DND-41 (cell line): Measurements from ENCODE around the gene TRAP1.

Experiments used
- ATAC-seq: fragments of 200-7000 bp; cut with Tn5 transposase; 3 replicates; pipeline ENCODE4 v1.9.1; 2021; ENCODE audit warnings: low read depth; ENCODE audit not compliant: insufficient read depth
- DNase-seq: peaks from one replicate; pipeline ENCODE4 v3.0.0-alpha.2; 2020
- H2AFZ ChIP-seq: 2 replicates; pipeline ENCODE4 v1.6.0; 2012; ENCODE audit warnings: low read depth, low read length
- H3K27ac ChIP-seq: 2 replicates; pipeline ENCODE4 v1.5.1; 2012; ENCODE audit warnings: low read length, inconsistent platforms
- H3K27me3 ChIP-seq: fragments of 200-600 bp; sonication (generic); 2 replicates; pipeline ENCODE4 v1.6.0; 2012; ENCODE audit warnings: low read length, mild to moderate bottlenecking, inconsistent platforms; ENCODE audit not compliant: insufficient read depth, poor library complexity
- H3K36me3 ChIP-seq: 2 replicates; pipeline ENCODE4 v1.5.1; 2012; ENCODE audit warnings: low read length, inconsistent platforms; ENCODE audit not compliant: insufficient read depth
- H3K4me1 ChIP-seq: 2 replicates; pipeline ENCODE4 v1.5.1; 2012; ENCODE audit warnings: mild to moderate bottlenecking, low read length; ENCODE audit not compliant: insufficient read depth
- H3K4me2 ChIP-seq: 2 replicates; pipeline ENCODE4 v1.6.0; 2012; ENCODE audit warnings: mild to moderate bottlenecking, moderate library complexity, low read length, inconsistent platforms; ENCODE audit not compliant: insufficient read depth
- H3K4me3 ChIP-seq, 2 experiments: fragments of 200-600 bp in 1 of 2; shearing (Covaris generic) in 1 of 2; 2 replicates each; pipeline ENCODE4 v1.5.1; 2012 to 2016; ENCODE audit warnings: inconsistent platforms in 2 of 2, low read length in 2 of 2, mild to moderate bottlenecking in 2 of 2, low read depth in 1 of 2, moderate library complexity in 1 of 2
- H3K79me2 ChIP-seq: 2 replicates; pipeline ENCODE4 v1.6.0; 2012; ENCODE audit warnings: low read length, inconsistent platforms; ENCODE audit not compliant: insufficient read depth
- H3K9ac ChIP-seq: 2 replicates; pipeline ENCODE4 v1.6.0; 2012; ENCODE audit warnings: low read depth, mild to moderate bottlenecking, inconsistent platforms, low read length, moderate library complexity
- H3K9me3 ChIP-seq: 2 replicates; pipeline ENCODE4 v1.5.1; 2012; ENCODE audit warnings: low read length, moderate library complexity, mild to moderate bottlenecking, inconsistent platforms; ENCODE audit not compliant: insufficient read depth, severe bottlenecking
- H4K20me1 ChIP-seq: 2 replicates; pipeline ENCODE4 v1.6.0; 2012; ENCODE audit warnings: low read length; ENCODE audit not compliant: insufficient read depth
- EZH2 ChIP-seq: IDR thresholded peaks from 3 replicates; pipeline ENCODE4 v1.6.1; 2012; ENCODE audit warnings: borderline replicate concordance, low read depth, mild to moderate bottlenecking, moderate library complexity, low read length, inconsistent platforms; ENCODE audit not compliant: severe bottlenecking
- TF ChIP-seq, protein P1 (sequence below): IDR thresholded peaks from 2 replicates; pipeline ENCODE4 v1.5.1; 2012; ENCODE audit warnings: borderline replicate concordance, low read length, moderate library complexity, mild to moderate bottlenecking; ENCODE audit not compliant: poor library complexity, severe bottlenecking; ENCODE audit errors: extremely low read depth

TRAP1 gene

DNA sequence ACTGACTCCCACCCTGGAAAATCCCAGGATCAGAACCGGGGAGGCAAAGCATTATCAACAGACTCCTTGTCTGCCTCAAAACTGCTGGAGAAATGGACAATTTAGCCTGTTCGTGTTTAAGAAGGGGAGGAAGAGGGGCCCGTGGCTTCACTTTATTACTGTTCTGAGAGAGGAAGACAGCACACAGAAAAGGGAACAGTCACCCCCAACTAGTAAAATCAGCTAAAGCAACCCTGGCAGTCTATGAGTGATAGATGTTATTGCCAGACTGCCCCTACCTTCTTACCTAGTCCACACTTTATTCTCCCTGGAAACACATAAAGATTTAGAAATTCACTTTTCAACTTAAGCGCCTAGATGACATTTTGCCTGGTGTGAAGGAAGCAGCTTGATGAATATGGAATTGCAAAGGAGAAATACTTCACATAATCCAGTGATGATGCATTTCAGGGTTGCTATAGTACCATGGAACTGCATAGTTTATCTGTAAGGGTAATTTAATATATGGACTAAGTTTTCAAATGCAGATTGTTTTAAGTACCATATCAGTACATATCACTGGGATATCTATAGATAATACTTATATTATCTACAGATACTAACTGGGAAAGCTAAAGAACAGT is 36.9 kb upstream of the TRAP1 start:
- H3K27ac ChIP-seq: no peak overlapping the region
- no peaks in the 10 kb centered on the region for H3K27me3 ChIP-seq
- H3K4me2 ChIP-seq: no peak overlapping the region
- H3K79me2 ChIP-seq: no peaks in the 10 kb centered on the region
- peaks cover 20% of the 10 kb centered on the region for H4K20me1 ChIP-seq
- H3K9ac ChIP-seq: no peak overlapping the region
- no peak for TF ChIP-seq EZH2
- TF ChIP-seq, protein P1, sequence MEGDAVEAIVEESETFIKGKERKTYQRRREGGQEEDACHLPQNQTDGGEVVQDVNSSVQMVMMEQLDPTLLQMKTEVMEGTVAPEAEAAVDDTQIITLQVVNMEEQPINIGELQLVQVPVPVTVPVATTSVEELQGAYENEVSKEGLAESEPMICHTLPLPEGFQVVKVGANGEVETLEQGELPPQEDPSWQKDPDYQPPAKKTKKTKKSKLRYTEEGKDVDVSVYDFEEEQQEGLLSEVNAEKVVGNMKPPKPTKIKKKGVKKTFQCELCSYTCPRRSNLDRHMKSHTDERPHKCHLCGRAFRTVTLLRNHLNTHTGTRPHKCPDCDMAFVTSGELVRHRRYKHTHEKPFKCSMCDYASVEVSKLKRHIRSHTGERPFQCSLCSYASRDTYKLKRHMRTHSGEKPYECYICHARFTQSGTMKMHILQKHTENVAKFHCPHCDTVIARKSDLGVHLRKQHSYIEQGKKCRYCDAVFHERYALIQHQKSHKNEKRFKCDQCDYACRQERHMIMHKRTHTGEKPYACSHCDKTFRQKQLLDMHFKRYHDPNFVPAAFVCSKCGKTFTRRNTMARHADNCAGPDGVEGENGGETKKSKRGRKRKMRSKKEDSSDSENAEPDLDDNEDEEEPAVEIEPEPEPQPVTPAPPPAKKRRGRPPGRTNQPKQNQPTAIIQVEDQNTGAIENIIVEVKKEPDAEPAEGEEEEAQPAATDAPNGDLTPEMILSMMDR: no peak
- DNase-seq: no peak
- H2AFZ ChIP-seq: no peak overlapping the region
- ATAC-seq: no peak
- H3K4me1 ChIP-seq: no peaks in the 10 kb centered on the region
- H3K9me3 ChIP-seq: no peaks in the 10 kb centered on the region
- no peak overlapping the region for H3K4me3 ChIP-seq
- H3K36me3 ChIP-seq: peaks cover 92% of the 10 kb centered on the region

DNA sequence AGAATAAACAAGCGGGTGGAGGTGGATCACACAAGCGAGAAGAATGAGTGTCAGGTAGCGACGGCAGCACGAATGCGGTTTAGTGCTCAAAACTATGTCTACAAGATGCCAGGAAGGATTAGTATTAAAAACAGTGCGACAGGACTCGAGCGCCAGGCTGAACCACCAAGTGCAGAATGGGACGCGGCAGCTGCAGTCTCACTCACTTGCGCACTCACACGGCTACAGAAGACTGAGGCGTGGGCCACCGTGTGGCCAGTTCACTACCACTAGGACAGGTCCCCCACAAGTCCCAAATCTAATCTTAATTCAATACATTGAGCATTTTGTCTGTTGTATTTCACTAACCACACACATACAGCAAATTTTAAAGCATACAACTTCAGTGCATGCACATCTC is 35.7 kb upstream of the TRAP1 start:
- H3K9me3 ChIP-seq: no peaks in the 10 kb centered on the region
- H3K4me1 ChIP-seq: no peaks in the 10 kb centered on the region
- no peak for ATAC-seq
- no peak for DNase-seq
- no peak overlapping the region for H3K4me2 ChIP-seq
- H3K79me2 ChIP-seq: no peaks in the 10 kb centered on the region
- no peak overlapping the region for H2AFZ ChIP-seq
- no peak overlapping the region for H3K9ac ChIP-seq
- no peak overlapping the region for H3K4me3 ChIP-seq
- no peak overlapping the region for H3K27ac ChIP-seq
- peaks cover 18% of the 10 kb centered on the region for H4K20me1 ChIP-seq
- no peak for TF ChIP-seq EZH2
- TF ChIP-seq, protein P1: no peak
- H3K36me3 ChIP-seq: peaks cover 90% of the 10 kb centered on the region
- H3K27me3 ChIP-seq: no peaks in the 10 kb centered on the region

DNA sequence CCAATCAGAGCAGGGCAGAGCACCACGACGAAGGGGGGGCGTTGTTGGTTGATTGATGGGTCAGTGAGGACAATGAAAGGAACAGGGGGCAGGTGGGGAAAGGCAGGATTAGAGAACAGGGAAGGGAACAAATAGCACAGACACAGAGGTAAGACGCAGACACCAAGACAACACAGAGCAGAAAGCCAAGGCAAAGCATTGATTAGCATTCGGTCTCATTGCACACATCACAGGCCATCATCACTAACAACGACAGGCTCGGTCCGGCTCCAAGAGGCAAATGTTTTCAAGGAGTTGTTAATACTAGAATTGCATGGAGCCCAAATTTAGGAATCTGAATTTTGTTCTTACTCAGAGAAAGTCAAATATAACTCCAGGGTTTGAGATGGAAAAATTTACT is 34.6 kb upstream of the TRAP1 start:
- TF ChIP-seq EZH2: no peak
- TF ChIP-seq, protein P1: no peak
- Histone ChIP-seq H3K4me3 (no peak overlapping the region), H3K9me3 (no peaks in the 10 kb centered on the region), H3K4me1 (no peaks in the 10 kb centered on the region), H4K20me1 (peaks cover 16% of the 10 kb centered on the region), H2AFZ (no peak overlapping the region), H3K27ac (no peak overlapping the region), H3K9ac (no peak overlapping the region), H3K4me2 (no peak overlapping the region), H3K36me3 (peaks cover 86% of the 10 kb centered on the region), H3K79me2 (no peaks in the 10 kb centered on the region), H3K27me3 (no peaks in the 10 kb centered on the region)
- DNase-seq: no peak
- ATAC-seq: no peak

DNA sequence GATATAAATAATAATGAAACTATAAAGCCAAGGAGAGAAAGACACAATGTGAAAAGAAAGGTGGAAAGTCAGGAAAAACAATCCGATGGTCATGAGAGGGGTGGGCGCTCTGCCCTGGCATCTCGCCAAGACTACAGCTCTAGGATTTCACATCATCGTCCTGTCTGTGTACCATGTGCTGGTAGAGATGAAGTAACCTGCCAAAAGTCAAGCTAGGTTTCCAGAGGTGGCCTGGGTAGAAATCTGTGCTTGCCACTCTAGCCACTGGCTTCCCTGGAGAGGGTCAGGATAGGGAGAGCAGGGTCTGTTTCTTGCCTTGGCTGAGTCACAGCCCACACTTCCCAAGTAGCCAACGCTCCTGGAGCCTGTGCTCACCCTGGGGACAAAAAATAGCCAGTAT is 31.0 kb upstream of the TRAP1 start:
- Histone ChIP-seq H3K27ac (no peak overlapping the region), H3K36me3 (peaks cover 86% of the 10 kb centered on the region), H2AFZ (no peak overlapping the region), H3K9ac (no peak overlapping the region), H3K4me2 (no peak overlapping the region), H3K79me2 (no peaks in the 10 kb centered on the region), H4K20me1 (peaks cover 16% of the 10 kb centered on the region), H3K27me3 (no peaks in the 10 kb centered on the region), H3K4me1 (no peaks in the 10 kb centered on the region), H3K4me3 (no peak overlapping the region), H3K9me3 (no peaks in the 10 kb centered on the region)
- TF ChIP-seq, protein P1: no peak
- DNase-seq (no peak), ATAC-seq (no peak)
